Activated naive CD8-positive, alpha-beta T cell treated with anti-CD3 and anti-CD28 coated beads, Interleukin-2, amount 50 U/mL, for 16 hours (primary cell): ENCODE data around the gene ANKRD39.
A peak's percentile ranks its signal among the peaks of the same experiment; 100 is the strongest.
"Not testable (repeated sequence)": the region's sequence is repeated elsewhere in the genome, so short reads cannot be mapped to it uniquely, and the experiment has no call there.

Experiments
- DNase-seq: peaks from one replicate; pipeline ENCODE4 v3.0.0-alpha.2; 2020; ENCODE audit warnings: low read depth, low spot score

The ANKRD39 gene

DNA sequence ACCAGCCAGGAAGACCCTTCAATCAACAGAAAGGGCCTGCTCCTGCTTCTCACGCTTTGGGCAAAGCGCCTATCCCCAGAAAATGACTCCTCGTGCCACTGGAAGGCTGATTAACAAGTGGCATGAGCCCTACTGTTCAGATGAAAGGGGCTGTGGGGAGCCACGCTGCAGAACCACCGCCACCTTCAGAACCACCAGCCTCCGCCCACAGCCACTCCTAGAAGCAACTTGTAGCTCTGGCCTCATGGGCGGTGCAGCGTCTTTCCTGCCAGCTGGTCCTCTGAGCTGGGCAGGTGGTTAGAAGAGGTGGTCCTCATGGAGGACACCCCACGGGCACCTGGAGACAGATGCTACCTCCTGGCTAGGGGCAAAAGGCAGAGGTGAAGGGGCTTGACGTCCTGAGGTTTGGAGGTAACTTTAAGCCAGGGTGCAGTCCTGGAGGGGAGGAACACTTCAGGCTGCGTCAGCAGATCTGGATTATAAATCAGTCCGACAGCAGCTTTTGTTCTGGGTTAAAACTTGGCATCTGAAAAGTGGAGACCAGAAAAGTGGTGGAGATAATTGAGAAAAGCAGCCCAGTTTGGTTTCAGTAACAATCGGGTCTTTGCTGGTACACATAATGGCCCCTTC, 12.9 kb upstream of the ANKRD39 start:
- DNase-seq = no peak

DNA sequence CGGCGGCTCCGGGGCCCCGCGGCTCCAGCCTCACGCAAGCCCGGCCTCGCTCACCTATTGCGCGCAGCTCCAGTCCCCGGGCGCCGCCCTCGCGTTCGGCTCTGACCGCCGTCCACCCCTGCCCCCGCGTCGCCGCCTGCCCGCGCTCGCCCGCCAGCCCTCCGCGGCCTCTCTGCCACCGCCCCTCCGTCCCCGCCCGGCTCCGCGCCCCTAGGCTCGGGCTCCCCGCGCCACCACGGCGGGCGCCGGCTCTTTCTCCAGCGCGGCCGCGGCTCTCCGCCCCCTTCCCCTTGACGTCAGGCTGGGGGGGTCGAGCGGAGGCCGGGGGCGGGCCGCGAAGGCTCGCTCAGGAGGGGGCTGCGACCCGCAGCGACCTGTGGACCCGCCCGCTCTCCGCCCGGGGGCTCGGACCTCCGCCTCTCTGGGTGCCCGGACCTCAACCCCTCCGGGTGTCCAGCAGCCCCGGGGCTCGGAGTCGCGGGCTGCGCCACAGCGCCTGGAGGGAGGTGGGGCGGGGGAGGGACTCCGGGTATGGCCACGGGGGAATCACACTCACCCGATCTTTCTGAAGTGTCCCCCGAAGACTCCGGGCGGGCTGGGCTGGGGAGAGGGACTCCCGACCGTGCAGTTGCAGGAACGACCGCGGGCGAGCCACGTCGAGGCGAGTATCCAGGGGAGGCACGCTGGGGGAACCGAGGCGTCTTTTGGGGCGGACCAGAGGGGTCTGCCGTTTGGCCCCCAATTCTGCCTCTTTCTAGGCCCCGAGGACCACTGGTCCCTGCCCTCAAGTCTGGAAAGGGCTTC, 12.2 kb upstream of the ANKRD39 start, which contains the start of gene SEMA4C:
SEMA4C (minus strand) TSS at position 259 of the 804 bp plus-strand sequence. CDS start 2,194 bp downstream, outside the sequence.
- DNase-seq = no peak

DNA sequence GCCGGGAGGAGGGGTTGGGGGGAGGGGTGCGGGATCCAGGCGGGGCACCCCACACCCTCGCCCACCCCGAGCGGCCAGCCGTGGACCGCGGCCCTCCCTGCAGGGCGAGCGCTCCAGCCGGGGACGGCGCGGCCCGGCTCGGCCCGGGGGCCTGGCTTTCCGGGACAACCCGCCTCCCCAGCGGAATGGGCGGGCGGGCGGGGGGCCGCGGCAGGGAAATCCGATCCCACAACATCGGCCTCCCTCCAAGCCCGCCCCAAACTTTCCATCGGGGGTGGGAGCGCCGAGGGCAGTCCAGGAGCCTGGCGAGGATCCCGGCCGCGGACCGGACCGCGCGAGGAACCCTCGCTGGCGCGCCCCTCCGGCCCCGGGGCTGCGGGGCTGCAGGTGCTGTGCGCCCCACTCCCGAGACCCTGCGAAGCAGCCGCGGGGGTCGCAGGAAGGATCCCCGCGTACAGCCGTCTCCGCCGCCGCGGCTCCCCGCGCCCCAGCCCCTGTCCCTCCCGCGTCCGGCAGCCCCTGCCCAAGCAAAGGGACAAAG, 11.5 kb upstream of the ANKRD39 start:
- no peak for DNase-seq

DNA sequence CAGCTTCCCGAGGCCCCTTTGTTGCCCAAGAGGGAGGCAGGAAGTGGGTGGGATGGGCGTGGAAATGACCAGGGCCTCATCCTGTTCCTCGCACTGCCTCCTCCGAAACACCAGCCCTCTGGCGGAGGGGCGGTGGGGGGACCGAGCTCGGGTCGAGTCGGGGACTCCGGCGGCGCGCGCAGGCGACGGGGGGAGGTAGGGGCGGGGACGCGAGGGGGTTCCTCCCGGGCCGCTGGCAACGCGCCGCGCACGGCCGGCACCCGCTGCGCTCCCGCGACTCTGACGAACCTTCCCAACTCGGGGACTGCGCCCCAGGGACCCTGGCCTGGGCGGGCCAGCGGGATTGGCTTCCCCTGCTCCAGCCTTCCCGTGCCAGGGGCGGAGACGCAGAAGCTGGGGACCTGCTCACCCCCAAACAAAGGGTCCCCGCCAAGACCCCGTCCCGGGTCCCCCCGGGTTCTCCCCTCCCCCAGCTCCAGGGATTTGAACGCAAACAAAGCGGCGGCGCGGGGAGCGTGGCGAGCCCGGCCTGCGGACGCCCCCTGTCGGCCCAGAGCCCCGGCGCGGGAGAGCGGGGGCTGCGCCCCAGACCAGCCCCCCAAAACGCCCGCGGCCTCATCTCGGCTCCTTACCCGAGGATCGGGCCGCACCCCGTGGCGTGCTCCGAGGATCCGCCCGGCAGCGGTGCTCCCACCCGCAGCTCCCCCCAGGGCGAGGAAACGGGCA, 10.9 kb upstream of the ANKRD39 start:
- peak; percentile 27 for DNase-seq

DNA sequence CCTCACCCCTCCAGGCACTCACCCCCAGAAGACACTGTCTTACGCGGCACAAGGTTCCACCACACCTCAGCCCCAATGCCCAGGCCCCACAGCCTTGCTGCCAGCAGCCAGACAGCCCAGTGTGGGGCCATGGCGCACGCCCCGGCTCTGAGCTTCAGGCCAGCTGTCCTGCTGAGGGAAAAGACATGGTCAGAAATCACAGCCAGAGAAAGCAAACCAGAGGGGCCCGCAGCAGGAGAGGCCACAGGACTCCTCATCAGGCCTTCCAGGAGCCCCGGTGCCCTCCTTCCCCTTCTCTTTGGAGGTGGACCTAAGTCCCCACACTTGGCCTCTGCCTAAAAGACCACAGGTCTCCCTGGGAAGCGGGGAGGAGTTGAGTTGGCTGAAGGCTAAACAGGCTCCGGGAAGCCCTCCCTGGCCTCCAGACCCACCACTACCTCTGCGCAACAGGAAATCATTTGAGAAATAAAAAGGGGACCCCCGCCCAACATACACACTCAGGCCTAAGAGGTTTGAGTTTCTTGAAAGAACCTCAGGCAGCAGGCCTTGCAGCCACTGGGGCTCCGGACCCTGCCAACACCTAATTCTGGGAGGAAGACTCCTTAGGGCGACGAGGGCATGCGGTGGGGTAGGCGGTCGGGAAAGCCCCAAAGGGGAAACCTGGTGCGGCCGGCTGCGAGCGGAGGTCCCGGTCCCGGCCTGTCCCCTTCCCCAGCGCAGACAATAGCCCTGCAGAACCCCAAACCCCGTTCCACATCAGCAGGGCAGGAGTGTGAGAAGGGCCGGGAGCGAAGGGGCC, 10.1 kb upstream of the ANKRD39 start:
- no peak for DNase-seq

DNA sequence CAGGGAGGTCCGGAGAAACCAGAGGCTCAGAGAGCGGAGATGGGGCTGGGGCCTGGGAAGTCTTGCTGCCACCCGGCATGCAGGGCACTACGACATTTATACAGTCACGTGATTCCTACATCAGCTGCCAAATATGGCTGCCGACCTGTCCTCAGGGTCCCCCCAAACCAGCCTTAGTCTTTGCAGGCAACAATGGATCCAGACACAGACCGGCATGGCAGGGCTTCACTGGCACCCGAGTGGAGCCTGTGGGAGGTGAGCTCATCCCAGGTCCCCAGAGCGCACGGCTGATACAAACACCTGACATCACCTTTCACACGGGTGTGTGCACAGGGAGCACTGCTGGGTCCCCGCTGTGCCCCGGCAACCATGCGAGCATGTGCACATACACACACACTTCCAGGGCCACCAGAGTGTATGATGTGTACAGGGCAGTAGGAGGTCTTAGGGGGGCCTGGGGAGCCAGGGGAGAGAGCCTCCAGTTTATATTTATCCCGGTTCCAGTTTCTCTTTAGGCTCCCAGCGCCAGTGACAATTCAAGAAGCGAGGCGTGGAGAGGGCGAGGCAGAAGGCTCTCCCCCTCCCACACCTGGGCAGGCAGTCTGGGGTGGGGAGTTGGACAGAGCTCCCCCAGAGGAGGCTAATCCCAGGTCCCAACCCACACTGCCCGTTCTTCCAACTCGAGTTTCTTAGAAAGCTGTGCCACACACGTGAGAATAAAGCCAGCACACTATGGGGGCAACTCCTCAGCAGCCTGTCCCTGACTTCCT, 9.4 kb upstream of the ANKRD39 start:
- no peak for DNase-seq

DNA sequence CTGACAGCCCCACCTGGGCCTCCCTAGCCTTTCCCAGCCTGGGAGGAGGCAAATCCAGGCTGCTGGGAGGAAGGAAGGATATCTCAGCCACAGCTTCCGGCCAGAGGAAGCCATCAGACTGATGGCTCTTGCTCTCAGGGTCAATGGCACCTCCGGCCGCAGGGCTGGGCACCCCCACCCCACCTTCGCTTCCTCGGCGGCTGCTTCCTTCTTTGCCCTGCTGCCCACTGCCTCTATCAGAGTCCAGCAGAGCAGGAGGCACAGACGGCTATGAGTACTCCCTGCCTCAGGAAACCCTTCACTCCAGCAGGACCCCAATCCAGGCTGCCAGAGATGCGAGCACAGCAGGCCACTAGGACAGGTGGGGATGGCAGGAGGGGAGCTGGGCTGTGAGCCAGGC, 8.8 kb upstream of the ANKRD39 start:
- DNase-seq = no peak

DNA sequence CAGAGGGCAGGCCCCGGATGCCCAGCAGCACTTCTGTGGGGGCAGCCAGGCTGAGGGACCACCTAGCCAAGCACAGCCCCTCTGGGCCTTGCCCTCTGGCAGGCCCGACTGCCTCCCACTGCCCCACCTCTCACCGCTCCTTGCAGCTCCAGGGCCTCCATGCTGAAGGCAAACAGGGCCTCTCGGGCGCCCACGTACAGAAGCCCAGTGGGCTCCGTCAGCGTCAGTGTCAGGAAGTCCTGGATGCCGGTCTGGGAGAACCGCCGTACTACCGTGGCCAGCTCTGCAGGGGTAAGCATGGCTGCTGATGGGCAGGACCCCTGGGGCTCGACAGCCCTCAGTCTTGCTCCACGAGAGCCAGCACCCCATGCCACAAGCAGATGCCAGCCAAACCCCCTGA, 8.3 kb upstream of the ANKRD39 start:
- DNase-seq = no peak

DNA sequence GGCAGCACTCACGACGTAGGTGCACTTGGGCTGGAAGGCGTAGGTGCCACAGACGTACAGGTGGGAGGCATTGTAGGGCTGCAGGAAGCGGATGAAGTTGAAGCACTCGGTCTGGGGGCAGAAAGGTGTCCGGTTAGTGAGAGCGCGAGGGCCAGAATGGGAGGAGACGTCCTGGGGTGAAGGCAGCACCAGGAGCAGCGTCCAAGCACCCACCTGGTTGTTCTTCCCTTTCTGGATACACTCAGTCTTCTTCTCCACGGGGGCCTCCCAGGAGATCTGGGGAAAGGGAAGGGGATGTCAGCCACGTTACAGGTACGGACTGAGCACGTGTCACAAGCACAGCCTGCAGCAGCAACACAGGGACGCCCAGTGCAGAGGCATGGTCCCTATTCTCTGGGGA, 7.8 kb upstream of the ANKRD39 start:
- DNase-seq = no peak

DNA sequence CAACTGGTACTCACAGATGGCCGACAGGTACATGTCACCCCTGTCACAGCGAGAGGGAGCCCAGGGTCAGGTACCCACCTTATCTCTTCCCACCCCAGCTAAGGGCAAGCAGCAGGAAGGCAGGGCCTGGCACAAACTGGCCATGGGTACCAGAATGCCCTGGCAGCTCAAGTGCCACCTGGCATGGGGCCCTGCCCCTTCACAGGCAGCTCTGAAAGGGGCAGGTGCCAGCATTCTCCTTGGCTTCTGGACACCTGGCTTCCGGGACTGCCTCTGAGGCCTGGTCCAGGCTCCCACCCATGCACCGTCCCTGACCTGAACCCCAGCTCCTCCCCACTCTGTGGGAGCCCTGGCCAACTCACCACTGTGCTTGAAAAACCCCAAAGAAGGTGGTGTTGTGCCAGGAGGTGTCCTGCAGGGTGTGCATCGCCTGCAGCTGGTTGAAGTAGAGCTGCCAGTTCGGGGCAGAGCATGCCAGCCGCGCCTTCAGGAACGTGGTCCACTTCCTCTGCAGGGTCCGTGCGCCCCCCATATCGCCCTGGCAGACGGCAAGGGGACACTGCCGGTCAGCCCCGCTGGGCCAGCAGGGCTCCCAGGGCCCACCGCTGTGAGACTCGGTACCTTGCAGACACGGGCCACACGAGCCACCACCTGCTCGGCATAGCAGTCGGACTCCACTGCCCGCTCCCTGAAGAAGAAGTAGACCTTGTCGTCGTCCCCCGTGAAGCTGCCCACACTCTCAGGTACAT, 6.7 kb upstream of the ANKRD39 start:
- no peak for DNase-seq

DNA sequence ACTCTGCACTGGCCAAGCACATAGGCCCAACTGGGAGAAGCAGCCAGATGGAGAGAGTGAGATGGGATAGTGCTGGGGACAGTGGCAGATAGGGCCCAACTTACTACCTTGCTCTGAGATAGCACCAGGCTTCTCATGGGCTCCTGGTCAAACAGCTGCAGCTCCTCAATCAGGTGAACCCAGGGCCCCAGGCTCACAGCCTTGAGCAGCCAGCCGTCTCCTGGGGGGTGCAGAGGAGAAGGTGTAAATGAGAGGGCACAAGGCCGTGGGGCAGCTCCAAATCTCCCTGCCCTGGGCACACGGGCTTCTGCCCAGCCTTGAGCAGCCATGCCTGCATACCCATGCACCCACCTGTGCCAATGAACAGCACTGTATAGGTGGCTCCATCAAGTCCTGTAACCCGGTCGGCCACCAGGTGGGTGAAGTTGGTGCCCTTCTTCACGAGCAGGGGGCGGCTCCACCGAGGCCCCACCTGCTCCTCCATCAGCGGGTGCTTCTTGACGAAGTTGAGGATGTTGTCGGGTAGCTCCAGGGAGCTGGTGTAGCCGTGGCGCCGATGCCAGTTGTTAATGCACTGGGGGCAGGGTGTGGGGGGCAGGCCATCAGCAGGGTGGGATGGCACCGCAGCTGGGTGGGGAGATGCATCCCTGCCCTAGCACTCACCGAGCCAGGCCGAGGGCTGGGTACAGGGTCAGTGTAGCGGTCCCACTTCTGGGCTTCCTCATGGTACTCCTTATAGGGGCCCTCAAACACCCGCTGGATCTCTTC, 5.9 kb upstream of the ANKRD39 start:
- no peak for DNase-seq

DNA sequence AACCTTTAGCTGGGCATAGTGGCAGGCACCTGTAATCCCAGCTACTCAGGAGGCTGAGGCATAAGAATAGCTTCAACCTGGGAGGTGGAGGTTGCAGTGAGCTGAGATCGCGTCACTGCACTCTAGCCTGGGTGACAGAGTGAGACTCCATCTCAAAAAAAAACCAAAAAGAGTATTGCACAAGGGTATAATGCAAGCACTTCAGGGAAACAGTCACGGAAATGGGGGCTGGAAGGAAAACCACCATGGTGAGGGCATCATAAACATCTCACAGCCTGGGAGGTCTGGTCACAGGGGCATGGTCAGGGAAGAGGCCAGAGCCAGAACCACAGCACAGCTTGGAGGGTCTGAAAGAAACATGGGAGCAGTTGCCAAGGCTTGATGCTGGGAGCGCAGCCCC, 5.2 kb upstream of the ANKRD39 start:
- not testable (repeated sequence) for DNase-seq

DNA sequence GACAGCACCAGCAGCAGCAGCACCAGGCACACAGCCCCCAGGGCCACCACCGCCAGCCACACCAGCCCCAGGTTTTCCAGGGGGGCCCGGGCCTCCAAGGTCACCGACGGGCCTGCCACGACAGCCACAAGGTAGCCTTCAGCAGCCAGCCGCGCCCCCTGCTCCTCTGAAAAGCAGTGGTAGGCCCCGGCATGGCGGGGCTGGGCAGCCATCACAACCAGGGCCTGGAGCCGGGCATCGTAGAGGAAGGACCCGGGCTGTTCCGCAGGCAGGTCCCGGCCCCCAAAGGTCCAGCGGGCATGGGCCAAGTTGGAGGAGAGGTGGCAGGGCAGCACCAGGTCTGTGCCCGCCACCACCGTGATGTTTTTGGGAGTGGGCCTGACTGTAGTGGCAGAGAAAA, 3.3 kb upstream of the ANKRD39 start:
- no peak for DNase-seq

DNA sequence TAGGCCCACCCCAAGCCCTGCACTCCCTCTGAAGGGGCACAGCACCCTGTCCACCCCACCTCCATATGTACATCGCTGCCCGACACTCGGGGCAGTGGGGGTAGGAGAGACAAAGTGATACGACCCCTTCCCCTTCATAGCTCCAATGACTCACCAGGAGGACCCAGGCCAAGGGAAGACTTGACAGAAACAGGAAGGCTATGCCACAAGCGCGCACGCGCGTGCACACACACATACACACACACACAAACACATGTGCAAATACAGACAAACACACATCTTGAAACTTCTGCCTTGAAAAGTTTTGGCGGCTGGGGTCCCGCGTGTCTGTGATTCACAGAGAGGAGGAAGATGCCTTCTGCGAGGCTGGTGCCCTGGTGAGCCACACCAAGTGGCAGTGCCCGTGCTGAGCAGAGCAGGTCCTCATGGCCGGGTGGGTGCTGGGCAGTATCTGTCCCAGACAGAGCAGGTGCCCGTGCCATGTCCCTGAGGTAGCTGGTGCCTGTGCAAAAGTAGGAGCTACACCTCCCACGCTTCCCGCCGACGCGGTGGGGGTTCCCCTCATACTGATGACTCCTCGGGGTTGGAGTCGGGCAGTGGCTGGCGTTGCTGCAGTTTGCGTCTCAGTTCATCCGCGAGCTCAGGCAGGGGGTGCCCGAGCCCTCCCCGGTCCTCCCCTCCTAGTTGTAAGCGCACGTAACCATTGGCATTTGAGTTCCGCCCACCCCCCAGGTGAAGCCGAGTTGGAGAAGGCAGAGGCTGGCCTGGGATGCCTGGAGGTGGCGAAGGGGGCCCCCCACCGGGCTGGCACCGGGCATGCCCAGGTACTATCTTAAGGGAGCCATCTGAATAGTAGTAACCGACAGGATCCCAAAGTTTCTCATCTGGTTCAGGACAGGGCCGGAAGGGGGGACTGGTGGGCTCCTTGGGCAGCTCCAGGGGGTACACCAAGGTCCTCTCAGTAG, 2.5 kb upstream of the ANKRD39 start:
- DNase-seq = no peak

DNA sequence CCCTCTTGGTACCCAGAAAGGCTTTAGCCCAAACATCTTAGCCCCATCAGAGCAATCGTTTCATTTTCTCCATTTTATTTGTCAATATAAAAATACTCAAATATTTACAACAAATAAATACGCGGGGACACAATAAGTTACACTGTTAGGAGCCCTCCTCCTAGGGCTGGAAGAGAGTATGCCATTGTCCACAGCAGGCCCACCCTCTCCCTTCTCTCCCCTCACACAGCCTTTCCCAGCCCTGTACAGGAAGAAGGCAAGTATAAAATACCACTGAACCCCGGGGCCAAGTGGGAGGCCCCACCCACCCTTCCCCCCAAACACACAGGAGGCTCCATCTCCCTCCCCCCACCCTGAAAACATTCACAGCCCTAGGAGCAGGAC, 1.9 kb upstream of the ANKRD39 start:
- no peak for DNase-seq

DNA sequence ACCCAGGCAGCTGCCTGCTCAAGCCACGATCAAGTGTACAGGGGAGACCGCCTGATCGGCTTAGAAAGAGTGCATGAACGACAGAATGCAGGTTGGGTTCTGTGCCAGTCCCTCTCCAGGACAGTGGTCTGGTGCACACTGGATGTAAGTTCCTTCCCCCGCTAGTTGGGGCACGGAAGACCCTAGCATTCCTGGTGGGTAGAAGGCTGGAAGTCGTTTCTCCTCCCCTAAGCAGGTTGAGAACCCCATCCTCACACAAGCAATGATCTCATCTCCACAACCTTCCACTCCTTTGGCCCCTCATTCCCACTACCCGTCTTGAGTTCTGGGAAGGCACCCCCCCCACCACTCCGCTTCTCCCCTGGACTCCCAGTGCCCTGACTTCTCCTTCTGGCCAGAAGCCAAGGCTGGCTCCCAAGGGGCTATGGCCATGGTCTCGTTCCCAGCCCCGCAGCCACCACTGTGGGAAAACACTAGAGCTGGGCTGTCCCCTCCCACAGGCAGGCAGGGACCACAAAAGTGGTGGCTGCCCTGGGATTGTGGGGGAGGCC, 1.4 kb upstream of the ANKRD39 start:
- no peak for DNase-seq

DNA sequence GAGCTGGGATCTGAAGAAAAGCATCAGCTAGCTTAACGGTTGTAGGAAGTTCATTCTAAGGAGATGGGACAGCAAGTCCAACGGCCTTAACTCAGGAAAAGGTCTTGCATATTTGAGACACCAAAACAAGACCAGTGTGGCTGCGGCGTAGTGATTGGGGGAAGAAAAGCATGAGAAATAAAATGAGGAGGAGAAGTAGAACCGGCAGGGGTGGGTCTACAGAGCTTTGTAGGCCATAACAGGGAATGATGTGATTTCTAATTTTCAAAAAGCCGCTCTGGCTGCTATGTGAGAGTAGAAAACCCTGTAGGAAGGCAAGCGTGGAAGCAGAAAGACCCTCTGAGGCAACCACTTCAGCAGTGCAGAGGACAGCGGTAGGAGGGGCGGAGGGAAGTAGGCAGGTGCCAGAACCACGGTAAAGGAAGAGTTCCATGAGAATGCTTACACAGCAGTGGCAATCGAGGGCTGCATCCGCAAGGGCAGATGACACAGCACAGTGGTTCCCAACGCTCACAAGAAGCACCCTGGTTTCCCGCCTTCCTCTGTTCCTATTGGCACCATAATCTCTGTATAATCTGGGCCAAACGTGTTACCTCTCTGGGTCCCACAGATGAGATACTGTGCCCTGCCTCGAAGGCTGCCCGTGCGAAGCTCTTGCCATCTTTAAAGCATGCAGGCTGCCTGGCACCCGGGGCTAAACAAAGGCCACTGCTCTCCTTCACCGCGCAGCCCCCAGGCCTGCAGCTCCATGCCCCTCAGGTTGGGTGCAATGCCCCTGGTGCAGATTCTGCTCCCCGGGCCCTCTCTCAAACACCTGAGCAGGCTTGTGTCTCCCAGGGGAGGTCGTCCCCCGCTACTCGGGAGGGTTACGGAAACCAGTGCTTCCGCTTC, 795 bp downstream of the ANKRD39 start:
- no peak for DNase-seq
